Measurements from ENCODE around the gene CD52. TPM values are rescaled to one million over a fixed set of nuclear protein-coding genes. Genes with fewer than 3 reads are reported as not detected.

The CD52 gene
- total and polyA plus RNA-seq, 2 of the 4 experiments (the other 2 are of a cell fraction), result 1.6 TPM; not detected in 1

DNA sequence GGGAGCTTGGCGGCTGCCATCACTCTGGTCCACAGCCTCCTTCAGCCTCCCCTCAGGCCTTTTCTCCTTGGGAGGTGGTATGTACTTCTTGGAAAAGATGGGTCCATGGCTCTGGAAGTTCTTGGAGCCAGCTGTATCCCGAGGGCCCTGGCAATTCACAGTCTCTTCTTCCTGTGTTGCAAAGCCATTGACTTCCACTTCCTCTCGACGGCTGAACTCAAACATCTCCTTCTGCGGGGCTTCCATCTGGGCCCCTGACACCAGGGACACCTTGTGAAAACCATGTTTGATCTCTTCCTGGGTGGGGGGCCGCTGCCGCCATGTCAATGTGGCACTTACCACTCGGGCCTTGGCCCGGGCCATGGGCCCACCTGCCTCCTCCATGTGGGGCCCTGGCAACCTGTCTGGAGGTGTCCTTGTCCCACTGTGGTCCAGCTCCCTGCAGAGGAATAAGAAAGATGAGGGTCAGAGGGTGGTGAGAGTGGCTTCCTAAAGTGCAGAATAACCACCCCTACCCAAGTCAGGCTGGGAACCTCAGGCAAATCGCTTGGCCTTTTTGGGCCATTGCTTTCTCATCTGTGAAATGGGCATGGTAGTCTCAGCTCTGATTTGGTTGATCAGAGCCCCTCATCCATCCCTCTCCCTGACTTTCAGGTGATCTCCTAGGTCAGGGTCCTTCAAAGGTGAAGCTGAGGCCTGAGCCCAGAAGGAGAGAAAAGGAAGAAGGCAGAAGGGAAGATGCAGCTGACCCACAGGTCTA lies 28.7 kb downstream of the CD52 start:
- H3K9ac ChIP-seq (ENCODE audit: low read depth, low read length), result no peak overlapping the region
- no peak overlapping the region for H2AK9ac ChIP-seq (replicated peaks; ENCODE audit: low read depth, low read length, poor library complexity)
- ATAC-seq (ENCODE audit: low read depth) (no peak), DNase-seq (no peak)
- no peak overlapping the region for H2BK15ac ChIP-seq (ENCODE audit: low read depth, low read length)
- 0 out of 2 replicates have a peak overlapping the region, but pooled peaks have one; percentile 24 for H2AK5ac ChIP-seq (ENCODE audit: low read depth, low read length)
- peaks cover 33% of the 10 kb centered on the region for H3K27me3 ChIP-seq (ENCODE audit: control insufficient read depth, insufficient read depth, low read length)
- intact Hi-C loops (cut with micrococcal nuclease), result no loop called here
- H3K27ac ChIP-seq (ENCODE audit: insufficient read depth, low read length), result no peak overlapping the region
- in situ Hi-C loops (cut with MboI; ENCODE audit: low sequenced_read_pairs), result no loop called here
- no peak overlapping the region for H3K14ac ChIP-seq (replicated peaks; ENCODE audit: low read depth, low read length)
- no peak overlapping the region for H3K4me3 ChIP-seq (ENCODE audit: insufficient read depth, low read depth, low read length)
- H2AFZ ChIP-seq (replicated peaks; ENCODE audit: low read length, poor library complexity), result no peak overlapping the region
- 51% methylated on average over 4 of the region's 10 CpGs; no CpG with 5 or more reads in 1 of the 2 experiments for WGBS, 2 experiments (ENCODE audit: extremely low coverage in 2 of 2, insufficient read length in 1 of 2)
- no peak overlapping the region for H3K4ac ChIP-seq (ENCODE audit: low read depth, low read length)
- BruUV-seq (replicated peaks), result no TSS peak
- no peak overlapping the region for H4K8ac ChIP-seq (ENCODE audit: low read depth in 2 of 2, low read length in 2 of 2)
- TF ChIP-seq BHLHE40 (IDR thresholded peaks at IDR 0.05; ENCODE audit: low read depth, low read length), result no peak
- TF ChIP-seq, protein P1, sequence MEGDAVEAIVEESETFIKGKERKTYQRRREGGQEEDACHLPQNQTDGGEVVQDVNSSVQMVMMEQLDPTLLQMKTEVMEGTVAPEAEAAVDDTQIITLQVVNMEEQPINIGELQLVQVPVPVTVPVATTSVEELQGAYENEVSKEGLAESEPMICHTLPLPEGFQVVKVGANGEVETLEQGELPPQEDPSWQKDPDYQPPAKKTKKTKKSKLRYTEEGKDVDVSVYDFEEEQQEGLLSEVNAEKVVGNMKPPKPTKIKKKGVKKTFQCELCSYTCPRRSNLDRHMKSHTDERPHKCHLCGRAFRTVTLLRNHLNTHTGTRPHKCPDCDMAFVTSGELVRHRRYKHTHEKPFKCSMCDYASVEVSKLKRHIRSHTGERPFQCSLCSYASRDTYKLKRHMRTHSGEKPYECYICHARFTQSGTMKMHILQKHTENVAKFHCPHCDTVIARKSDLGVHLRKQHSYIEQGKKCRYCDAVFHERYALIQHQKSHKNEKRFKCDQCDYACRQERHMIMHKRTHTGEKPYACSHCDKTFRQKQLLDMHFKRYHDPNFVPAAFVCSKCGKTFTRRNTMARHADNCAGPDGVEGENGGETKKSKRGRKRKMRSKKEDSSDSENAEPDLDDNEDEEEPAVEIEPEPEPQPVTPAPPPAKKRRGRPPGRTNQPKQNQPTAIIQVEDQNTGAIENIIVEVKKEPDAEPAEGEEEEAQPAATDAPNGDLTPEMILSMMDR (conservative IDR thresholded peaks at IDR 0.05; ENCODE audit: low read depth, low read length), result no peak
- TF ChIP-seq SMC3 (IDR thresholded peaks at IDR 0.05; ENCODE audit: low read depth, low read length), result no peak
- no peak for TF ChIP-seq CHD1 (IDR thresholded peaks at IDR 0.05; ENCODE audit: low read depth, low read length)
- TF ChIP-seq RAD21 (IDR thresholded peaks at IDR 0.05; ENCODE audit: low read length), result no peak
- TF ChIP-seq USF2 (IDR thresholded peaks at IDR 0.05; ENCODE audit: low read depth, low read length), result no peak
- TF ChIP-seq MXI1 (IDR thresholded peaks at IDR 0.05; ENCODE audit: borderline replicate concordance, low read depth, low read length), result no peak
- no peak for TF ChIP-seq POLR2A (IDR thresholded peaks at IDR 0.05; ENCODE audit: low read depth, low read length)
- no peak for TF ChIP-seq CEBPB (IDR thresholded peaks at IDR 0.05; ENCODE audit: low read depth, low read length)
- no peak for TF ChIP-seq NFE2L2 (IDR thresholded peaks at IDR 0.05; ENCODE audit: low read depth, low read length)
- no peak for TF ChIP-seq ELK1 (IDR thresholded peaks at IDR 0.05; ENCODE audit: borderline replicate concordance, low read depth, low read length)
- no peak for TF ChIP-seq FOS (IDR thresholded peaks at IDR 0.05; ENCODE audit: low read depth, low read length)
- TF ChIP-seq RFX5 (IDR thresholded peaks at IDR 0.05; ENCODE audit: low read depth, low read length), result no peak
- no peak for TF ChIP-seq MAZ (IDR thresholded peaks at IDR 0.05; ENCODE audit: borderline replicate concordance, low read depth, low read length)
- TF ChIP-seq RCOR1 (IDR thresholded peaks at IDR 0.05; ENCODE audit: insufficient replicate concordance, low read length), result no peak
- no peak for TF ChIP-seq MAFK (IDR thresholded peaks at IDR 0.05; ENCODE audit: low read depth, low read length)
- no peak overlapping the region for H2BK5ac ChIP-seq (ENCODE audit: low read depth, low read length, poor library complexity, severe bottlenecking)
- CTCF ChIA-PET, result no interaction called here
- no peak overlapping the region for H2BK120ac ChIP-seq (ENCODE audit: low read depth, low read length)
- no peaks in the 10 kb centered on the region for H3K79me1 ChIP-seq (ENCODE audit: low read depth in 1 of 2, low read length in 2 of 2)
- no peak overlapping the region for H3K18ac ChIP-seq (ENCODE audit: low read depth, low read length)
- H3K36me3 ChIP-seq (ENCODE audit: control insufficient read depth, insufficient read depth, low read length), result no peaks in the 10 kb centered on the region
- no peaks in the 10 kb centered on the region for H3K9me3 ChIP-seq (ENCODE audit: control insufficient read depth, insufficient read depth, low read length)
- H3K4me1 ChIP-seq (ENCODE audit: control insufficient read depth, insufficient read depth, low read length), result peaks cover 6% of the 10 kb centered on the region
- POLR2A ChIA-PET (ENCODE audit: unreplicated experiment), result no interaction called here
- H3K9me1 ChIP-seq (ENCODE audit: insufficient read depth, low read length), result peaks cover 3% of the 10 kb centered on the region; the same call in 1 of the 2 replicates
- H2BK20ac ChIP-seq (ENCODE audit: low read depth, low read length), result no peak overlapping the region
- dilution Hi-C loops (cut with HindIII; ENCODE audit: low sequenced_read_pairs, unreplicated experiment), result no loop called here
- no peak overlapping the region for H3K23ac ChIP-seq (ENCODE audit: low read depth, low read length)
- H3K4me2 ChIP-seq (ENCODE audit: low read depth, low read length), result no peak overlapping the region
- H4K5ac ChIP-seq (ENCODE audit: low read depth, low read length), result no peak overlapping the region
- no peak overlapping the region for H3K56ac ChIP-seq (ENCODE audit: extremely low read depth, insufficient read depth, low read length)
- H4K20me1 ChIP-seq (ENCODE audit: insufficient read depth, low read length), result no peaks in the 10 kb centered on the region
- no peak overlapping the region for H4K91ac ChIP-seq (ENCODE audit: insufficient read depth, low read depth, low read length)
